Jurkat, Clone E6-1 (cell line): ENCODE measurements around the gene HIKESHI. TPM values are rescaled to one million over a fixed set of nuclear protein-coding genes. Genes with fewer than 3 reads are reported as not detected.
A peak's percentile ranks its signal among the peaks of the same experiment; 100 is the strongest.
"Not testable (repeated sequence)": the region's sequence is repeated elsewhere in the genome, so short reads cannot be mapped to it uniquely, and the experiment has no call there.

ENCODE experiments used
- DNase-seq: peaks from one replicate; pipeline ENCODE4 v3.0.0-alpha.2; 2011; ENCODE audit warnings: low read depth, low spot score
- H3K4me3 ChIP-seq: 2 replicates; pipeline ENCODE4 v1.5.1; 2011; ENCODE audit warnings: mild to moderate bottlenecking, low read length, control low read depth, moderate library complexity
- polyA plus RNA-seq: library from polyadenylated mRNA; unstranded; fragments of >200 nt; gene quantifications from one replicate; pipeline ENCODE4 v1.2.1, GENCODE V29; 2012; ENCODE audit warnings: missing spikeins; ENCODE audit not compliant: insufficient read length, insufficient read depth

Gene HIKESHI, protein sequence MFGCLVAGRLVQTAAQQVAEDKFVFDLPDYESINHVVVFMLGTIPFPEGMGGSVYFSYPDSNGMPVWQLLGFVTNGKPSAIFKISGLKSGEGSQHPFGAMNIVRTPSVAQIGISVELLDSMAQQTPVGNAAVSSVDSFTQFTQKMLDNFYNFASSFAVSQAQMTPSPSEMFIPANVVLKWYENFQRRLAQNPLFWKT
- polyA plus RNA-seq: 104 TPM

DNA sequence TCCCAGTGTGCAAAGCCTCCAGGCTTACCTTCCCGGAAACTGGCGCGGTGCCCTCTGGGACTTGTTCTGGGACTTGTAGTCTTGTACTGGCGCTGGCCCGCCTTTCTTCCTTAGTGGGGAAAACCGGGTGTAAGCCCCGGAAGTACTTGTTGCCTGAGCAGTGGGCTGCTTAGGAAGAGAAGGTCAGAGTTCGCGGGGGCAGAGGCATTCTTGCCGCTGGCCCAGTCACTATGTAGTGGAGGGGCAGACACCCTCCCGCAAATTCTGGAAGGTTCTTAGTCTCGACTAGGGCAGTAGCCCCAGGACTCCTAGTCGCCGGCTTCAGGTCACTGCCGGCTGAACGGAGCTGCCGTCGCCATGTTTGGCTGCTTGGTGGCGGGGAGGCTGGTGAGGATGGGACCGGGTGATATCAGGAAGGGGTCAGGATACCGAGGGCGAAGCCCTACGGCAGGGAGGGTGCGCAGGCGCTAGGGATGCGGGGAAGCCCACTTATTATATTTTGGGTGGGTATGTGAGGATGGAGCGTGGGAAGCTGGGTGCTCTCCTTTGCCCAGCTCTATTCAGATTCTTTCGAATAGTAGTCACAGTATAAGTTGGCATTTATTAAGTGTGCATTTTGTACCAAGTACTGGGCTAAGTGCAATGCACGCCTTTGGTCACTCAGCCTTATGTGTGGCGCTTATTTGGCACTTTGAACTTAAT lies at the start of gene HIKESHI:
TSS of gene HIKESHI (plus strand) at position 149 of the 702 bp plus-strand sequence. CDS start at position 358, 209 bp downstream.
- H3K4me3 ChIP-seq: peak within 1 kb of the TSS; percentile 66
- peak; percentile 95 for DNase-seq

- H3K4me3 ChIP-seq: no peak overlapping the region
- DNase-seq: no peak
Observed at GRCh38 chr11:86255896-86256295, 46.1 kb upstream of the HIKESHI start.

- no peak for DNase-seq
- no peak overlapping the region for H3K4me3 ChIP-seq
Observed at GRCh38 chr11:86256608-86257007, 45.4 kb upstream of the HIKESHI start.

DNA sequence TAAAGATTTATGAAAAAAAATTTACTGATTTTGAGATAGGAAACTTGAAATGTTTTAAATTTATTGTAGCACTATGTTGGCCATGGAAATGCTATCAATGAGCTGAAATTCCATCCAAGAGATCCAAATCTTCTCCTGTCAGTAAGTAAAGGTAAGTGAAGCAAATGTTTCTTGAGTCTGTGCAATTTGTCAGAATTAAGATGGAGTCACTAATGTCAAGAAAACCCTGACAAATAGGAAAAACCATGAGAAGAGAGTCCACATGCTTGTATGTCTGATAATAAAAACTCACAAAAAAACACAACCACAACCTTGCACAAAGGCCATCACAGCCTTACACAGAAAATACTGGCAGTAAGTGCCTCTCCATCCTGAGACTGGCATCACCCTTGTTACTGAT lies 44.6 kb upstream of the HIKESHI start:
- no peak for DNase-seq
- no peak overlapping the region for H3K4me3 ChIP-seq

GRCh38 chr11:86259730-86260129 lies 42.3 kb upstream of the HIKESHI start:
- no peak overlapping the region for H3K4me3 ChIP-seq
- no peak for DNase-seq

- no peak overlapping the region for H3K4me3 ChIP-seq
- no peak for DNase-seq
Observed at GRCh38 chr11:86261328-86261727, 40.7 kb upstream of the HIKESHI start.

- DNase-seq: no peak
- H3K4me3 ChIP-seq: no peak overlapping the region
Observed at GRCh38 chr11:86262387-86262786, 39.7 kb upstream of the HIKESHI start.

DNA sequence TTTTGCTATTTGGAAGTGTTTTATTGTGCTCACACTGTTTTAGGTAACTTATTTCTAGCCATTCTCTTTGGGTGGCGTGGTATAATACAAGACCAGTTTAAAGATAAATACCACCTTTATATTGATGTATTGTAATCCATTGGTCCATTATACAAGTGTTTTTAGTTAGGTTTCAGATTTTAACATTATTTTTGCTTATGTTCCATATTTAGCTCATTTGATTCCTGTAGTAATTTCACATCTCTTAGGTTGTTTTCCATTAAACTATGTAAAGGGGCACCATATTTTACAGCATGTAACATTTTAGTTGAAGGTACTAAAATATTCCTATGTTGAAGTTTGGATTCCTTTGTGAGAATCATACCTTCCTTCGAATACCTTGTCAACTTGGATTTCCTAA lies 37.4 kb upstream of the HIKESHI start:
- no peak for DNase-seq
- H3K4me3 ChIP-seq: no peak overlapping the region

GRCh38 chr11:86265194-86265593 lies 36.8 kb upstream of the HIKESHI start:
- DNase-seq: no peak

GRCh38 chr11:86269645-86270044 lies 32.4 kb upstream of the HIKESHI start:
- no peak for DNase-seq
- no peak overlapping the region for H3K4me3 ChIP-seq

More at GRCh38 chr11:86265194-86265593, 36.8 kb upstream of the HIKESHI start:
- H3K4me3 ChIP-seq: no peak overlapping the region

DNA sequence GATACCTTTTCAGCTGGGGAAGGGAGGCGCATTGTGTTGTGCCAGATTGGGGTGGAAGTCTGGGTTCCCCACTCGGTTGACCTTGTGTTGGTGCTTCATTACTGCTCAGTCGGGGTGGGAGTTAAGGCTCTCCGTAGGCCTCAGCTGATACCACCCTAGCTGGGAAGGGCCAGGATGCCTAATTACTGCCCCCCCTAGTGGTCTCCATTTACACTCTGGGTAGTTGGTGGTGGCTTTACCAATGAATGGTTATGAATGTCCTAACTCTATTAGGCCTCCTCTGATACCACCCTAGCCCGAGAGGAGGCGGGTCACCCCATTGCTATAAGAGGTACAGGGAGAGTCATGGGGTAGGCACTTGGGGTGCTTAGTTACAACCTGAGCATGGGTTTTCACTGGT lies 27.5 kb upstream of the HIKESHI start:
- DNase-seq: no peak
- no peak overlapping the region for H3K4me3 ChIP-seq

DNA sequence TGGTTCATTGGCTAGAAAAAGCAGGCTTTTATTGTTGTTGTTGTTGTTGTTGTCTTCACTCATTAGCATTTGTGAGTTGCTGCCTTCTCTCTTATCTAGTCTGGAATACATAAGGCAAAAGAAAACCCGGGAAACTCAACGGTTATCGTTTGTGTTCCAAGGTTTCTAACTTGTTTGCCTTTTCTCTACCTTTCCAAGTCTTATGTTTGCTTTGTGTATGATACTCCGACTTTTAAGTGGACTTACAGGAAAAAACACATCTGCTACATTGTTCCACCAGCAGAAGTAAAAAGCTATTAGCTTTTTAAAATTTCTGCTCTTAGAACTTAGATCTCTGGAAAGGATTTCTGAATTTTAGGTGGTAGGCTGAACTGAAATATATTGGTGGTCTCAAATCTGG lies 27.0 kb upstream of the HIKESHI start:
- no peak for DNase-seq
- no peak overlapping the region for H3K4me3 ChIP-seq

GRCh38 chr11:86275493-86276370 lies 26.3 kb upstream of the HIKESHI start:
- DNase-seq: no peak
- H3K4me3 ChIP-seq: no peak overlapping the region

GRCh38 chr11:86277741-86278140 lies 24.3 kb upstream of the HIKESHI start:
- H3K4me3 ChIP-seq: no peak overlapping the region
- DNase-seq: no peak

GRCh38 chr11:86278226-86278625 lies 23.8 kb upstream of the HIKESHI start:
- no peak for DNase-seq
- H3K4me3 ChIP-seq: no peak overlapping the region

DNA sequence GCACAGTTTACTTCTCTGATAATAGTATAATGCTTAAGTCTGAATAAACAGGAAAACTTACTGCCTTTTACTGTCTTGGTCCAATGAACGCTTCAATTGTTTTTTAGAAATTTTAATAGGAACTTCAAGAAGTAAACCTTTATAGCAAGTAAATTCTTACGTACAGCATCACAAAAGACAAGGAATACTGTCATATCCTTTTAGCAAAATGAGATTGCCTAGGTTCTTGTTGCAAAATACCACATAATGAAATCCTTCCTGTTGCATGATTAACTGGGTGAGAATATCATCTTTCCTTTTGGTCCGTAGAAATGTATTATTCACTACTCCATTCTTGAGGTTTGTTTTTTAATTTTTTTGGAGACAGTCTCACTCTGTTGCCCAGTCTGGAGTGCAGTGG lies 22.3 kb upstream of the HIKESHI start:
- H3K4me3 ChIP-seq: no peak overlapping the region

GRCh38 chr11:86287468-86287796 lies 14.6 kb upstream of the HIKESHI start:
- no peak overlapping the region for H3K4me3 ChIP-seq
- DNase-seq: no peak

More for the DNA sequence above, 22.3 kb upstream of the HIKESHI start:
- no peak for DNase-seq

DNA sequence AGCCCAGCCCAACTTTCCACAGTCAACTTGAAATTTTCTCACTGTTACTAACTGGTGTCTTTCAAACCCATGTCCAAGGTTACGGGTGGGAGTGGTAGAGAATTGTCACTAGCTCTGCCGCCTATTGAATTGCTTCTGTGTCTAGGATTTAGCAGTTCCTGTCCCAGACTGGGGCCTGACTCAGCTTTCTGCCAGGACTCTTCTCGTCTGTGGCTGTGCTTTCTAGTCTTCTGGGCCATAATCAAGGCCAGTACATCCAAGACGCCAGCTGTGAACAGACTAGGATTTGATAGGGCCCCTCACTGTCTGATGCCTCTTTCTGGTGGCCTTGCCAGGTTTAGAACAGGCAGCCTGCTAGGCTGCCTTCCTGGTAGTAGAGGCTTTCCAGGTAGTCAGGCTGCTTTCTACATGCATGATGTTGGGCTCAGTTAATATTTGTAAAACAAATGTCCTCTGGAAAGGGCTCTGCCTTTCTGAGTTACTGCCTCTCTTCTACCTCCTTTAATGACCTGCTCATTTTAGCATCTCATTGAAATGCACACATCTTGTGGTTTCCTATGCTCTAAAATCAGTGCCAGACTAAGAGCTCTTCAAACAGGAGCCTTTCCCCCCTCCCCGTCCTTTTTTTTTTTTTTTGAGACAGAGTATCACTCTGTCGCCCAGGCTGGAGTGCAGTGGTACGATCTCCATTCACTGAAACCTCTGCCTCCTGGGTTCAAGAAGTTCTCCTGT lies 13.1 kb upstream of the HIKESHI start:
- no peak overlapping the region for H3K4me3 ChIP-seq
- DNase-seq: no peak

GRCh38 chr11:86289508-86290280 lies 12.3 kb upstream of the HIKESHI start:
- H3K4me3 ChIP-seq, DNase-seq: not testable (repeated sequence)
